Liver (tissue), 9 donors: ENCODE data around the gene SNX20. TPM values are rescaled to one million over a fixed set of nuclear protein-coding genes. Genes with fewer than 3 reads are reported as not detected.

Experiments
- DNase-seq: peaks from one replicate; pipeline ENCODE4 v3.0.0-alpha.2; 2017; ENCODE audit warnings: low spot score
- H3K27ac ChIP-seq, 2 donors: one replicate each; pipeline ENCODE4 v1.7.0; 2013; ENCODE audit warnings: inconsistent platforms in 2 of 2, low read length in 2 of 2, control low read depth in 1 of 2, low read depth in 1 of 2, mild to moderate bottlenecking in 1 of 2
- H3K27me3 ChIP-seq, 4 donors: one replicate each; pipeline versions ENCODE4 v1.6.1 to v1.7.0; 2013; ENCODE audit warnings: low read length in 3 of 4, inconsistent platforms in 1 of 4, mild to moderate bottlenecking in 1 of 4, moderate library complexity in 1 of 4; ENCODE audit not compliant: control insufficient read depth in 4 of 4, insufficient read depth in 4 of 4
- H3K36me3 ChIP-seq, 4 donors: one replicate each; pipeline versions ENCODE4 v1.6.1 to v1.7.0; 2013; ENCODE audit warnings: low read length in 3 of 4, mild to moderate bottlenecking in 3 of 4, low read depth in 1 of 4, moderate library complexity in 1 of 4; ENCODE audit not compliant: control insufficient read depth in 4 of 4, insufficient read depth in 3 of 4
- H3K4me1 ChIP-seq, 4 donors: one replicate each; pipeline versions ENCODE4 v1.6.1 to v1.7.0; 2013; ENCODE audit warnings: low read length in 3 of 4, mild to moderate bottlenecking in 3 of 4, moderate library complexity in 1 of 4; ENCODE audit not compliant: control insufficient read depth in 4 of 4, insufficient read depth in 4 of 4
- H3K4me3 ChIP-seq, 3 donors: one replicate each; pipeline versions ENCODE4 v1.6.1 to v1.7.0; 2013; ENCODE audit warnings: low read length in 3 of 3, control low read depth in 1 of 3, low read depth in 1 of 3, mild to moderate bottlenecking in 1 of 3
- H3K9ac ChIP-seq, 2 donors: one replicate each; pipeline ENCODE4 v1.7.0; 2013; ENCODE audit warnings: low read length in 2 of 2, mild to moderate bottlenecking in 2 of 2, moderate library complexity in 2 of 2, control low read depth in 1 of 2, low read depth in 1 of 2
- H3K9me3 ChIP-seq, 4 donors: one replicate each; pipeline versions ENCODE4 v1.6.1 to v1.7.0; 2013; ENCODE audit warnings: low read length in 3 of 4; ENCODE audit not compliant: control insufficient read depth in 4 of 4
- EGR1 ChIP-seq, 2 donors: IDR thresholded peaks; 2 replicates each; pipeline ENCODE4 v1.6.1; 2016 to 2018; ENCODE audit warnings: antibody characterized with exemption in 2 of 2, low read depth in 2 of 2
- FOXA2 ChIP-seq: IDR thresholded peaks from 2 replicates; pipeline ENCODE4 v1.6.1; 2016; ENCODE audit warnings: antibody characterized with exemption
- HNF4A ChIP-seq, 2 donors: conservative IDR thresholded peaks; 2 replicates each; pipeline ENCODE4 v1.6.1; 2016; ENCODE audit warnings: antibody characterized with exemption in 2 of 2, mild to moderate bottlenecking in 2 of 2
- HNF4G ChIP-seq: IDR thresholded peaks from 2 replicates; pipeline ENCODE4 v1.6.1; 2016; ENCODE audit warnings: antibody characterized with exemption
- NR2F2 ChIP-seq: IDR thresholded peaks from 2 replicates; pipeline ENCODE4 v1.6.1; 2016; ENCODE audit warnings: antibody characterized with exemption
- RAD21 ChIP-seq, 2 donors: IDR thresholded peaks; 2 replicates each; pipeline ENCODE4 v1.6.1; 2016; ENCODE audit warnings: antibody characterized with exemption in 2 of 2, mild to moderate bottlenecking in 2 of 2
- RXRA ChIP-seq, 2 donors: IDR thresholded peaks; 2 replicates each; pipeline ENCODE4 v1.6.1; 2017 to 2018; ENCODE audit warnings: antibody characterized with exemption in 2 of 2, mild to moderate bottlenecking in 1 of 2
- SP1 ChIP-seq: IDR thresholded peaks from 2 replicates; pipeline ENCODE4 v1.6.1; 2018; ENCODE audit warnings: antibody characterized with exemption, mild to moderate bottlenecking
- TAF1 ChIP-seq: conservative IDR thresholded peaks from 2 replicates; pipeline ENCODE4 v1.6.1; 2016; ENCODE audit warnings: antibody characterized with exemption, mild to moderate bottlenecking
- YY1 ChIP-seq: IDR thresholded peaks from 2 replicates; pipeline ENCODE4 v1.6.1; 2016; ENCODE audit warnings: antibody characterized with exemption, mild to moderate bottlenecking
- WGBS: extraction: QIAGEN DNeasy Blood & Tissue Kit; methylation state at CpG from one replicate; pipeline ENCODE4 v1.1.7; 2013; 5-methylcytosine and 5-hydroxymethylcytosine counted together
- polyA plus RNA-seq, 2 donors: library from polyadenylated mRNA; stranded (reverse) in 1 of 2; unstranded in 1 of 2; fragments of 200-250 nt in 1 of 2; fragments of >200 nt in 1 of 2; fragmentation: Nextera tagmentation in 1 of 2; extraction: Ambion mirVana in 1 of 2; gene quantifications; one replicate each; pipeline versions ENCODE4 v1.2.1 to v1.2.3, GENCODE V29; 2013 to 2015
- total RNA-seq, 2 donors: library from RNA; depleted of rRNA; stranded (reverse); fragments of >200 nt; gene quantifications; one replicate each; pipeline ENCODE4 v1.2.3, GENCODE V29; 2014
- TF ChIP-seq, protein P1 (sequence below): IDR thresholded peaks from 2 replicates; pipeline ENCODE4 v1.6.1; 2016; ENCODE audit warnings: antibody characterized with exemption
- TF ChIP-seq, protein P2 (sequence below): fragments of 150-350 bp; IDR thresholded peaks from 2 replicates; pipeline ENCODE4 v1.5.1; 2017; ENCODE audit warnings: improper control_type of control experiment, low read depth, low read length; ENCODE audit not compliant: missing input control
- TF ChIP-seq, protein P3 (sequence below): IDR thresholded peaks from 2 replicates; pipeline ENCODE4 v1.6.1; 2016; ENCODE audit warnings: antibody characterized with exemption
- TF ChIP-seq, protein P4 (sequence below): IDR thresholded peaks from 2 replicates; pipeline ENCODE4 v1.6.1; 2016; ENCODE audit warnings: antibody characterized with exemption, mild to moderate bottlenecking
- TF ChIP-seq, protein P5 (sequence below): IDR thresholded peaks from 2 replicates; pipeline ENCODE4 v1.6.1; 2016; ENCODE audit warnings: antibody characterized with exemption
- donor health status: healthy.
- donor health status: healthy.
- donor health status: healthy.
- donor health status: healthy.
- donor health status: healthy.

SNX20 gene
- total and polyA plus RNA-seq, 4 donors = 0.40 to 3.5 (median 0.98) TPM

DNA sequence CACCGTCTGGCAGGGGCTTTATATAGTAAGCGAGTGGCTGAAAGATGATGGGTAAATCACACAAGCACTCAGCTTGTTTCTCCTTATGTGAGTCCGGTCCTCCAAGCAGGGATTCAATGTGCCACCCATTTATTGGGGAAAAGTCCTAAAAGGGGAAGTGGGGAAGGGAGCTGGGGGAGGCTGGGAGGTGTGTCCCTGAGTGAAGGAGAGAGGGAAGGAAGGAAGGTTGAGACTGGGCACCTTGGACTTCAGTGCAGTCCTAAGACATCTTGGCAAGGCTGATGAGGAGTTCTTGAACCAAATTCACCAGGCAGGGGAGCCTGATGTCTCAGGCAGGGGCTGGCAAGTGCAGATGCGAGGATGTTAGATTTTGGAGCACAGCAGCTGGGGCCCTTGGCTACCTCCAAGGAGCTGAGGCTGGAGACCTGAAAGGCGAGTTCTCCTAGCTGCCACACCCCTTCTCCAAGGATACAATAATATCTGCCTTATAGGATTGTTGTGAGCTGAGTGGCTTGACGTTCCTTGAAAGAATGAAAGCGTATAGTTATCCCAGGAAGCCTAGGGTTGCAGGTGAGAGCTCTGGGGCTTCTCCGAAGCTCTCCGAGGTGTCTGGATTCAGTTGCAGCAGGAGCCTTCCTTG is 37.8 kb upstream of the SNX20 start:
- Histone ChIP-seq H3K4me1 (no peaks in the 10 kb centered on the region), H3K9me3 (no peaks in the 10 kb centered on the region), H3K9ac (no peak overlapping the region), H3K4me3 (no peak overlapping the region), H3K27me3 (no peaks in the 10 kb centered on the region), H3K36me3 (no peaks in the 10 kb centered on the region), H3K27ac (no peak overlapping the region)
- DNase-seq = no peak
- TF ChIP-seq, protein P1, sequence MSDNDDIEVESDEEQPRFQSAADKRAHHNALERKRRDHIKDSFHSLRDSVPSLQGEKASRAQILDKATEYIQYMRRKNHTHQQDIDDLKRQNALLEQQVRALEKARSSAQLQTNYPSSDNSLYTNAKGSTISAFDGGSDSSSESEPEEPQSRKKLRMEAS = no peak
- no peak for TF ChIP-seq EGR1 (IDR thresholded peaks at IDR 0.05; ENCODE audit: low read depth in 2 of 2)
- no peak for TF ChIP-seq HNF4G
- no peak for TF ChIP-seq SP1
- TF ChIP-seq, protein P2, sequence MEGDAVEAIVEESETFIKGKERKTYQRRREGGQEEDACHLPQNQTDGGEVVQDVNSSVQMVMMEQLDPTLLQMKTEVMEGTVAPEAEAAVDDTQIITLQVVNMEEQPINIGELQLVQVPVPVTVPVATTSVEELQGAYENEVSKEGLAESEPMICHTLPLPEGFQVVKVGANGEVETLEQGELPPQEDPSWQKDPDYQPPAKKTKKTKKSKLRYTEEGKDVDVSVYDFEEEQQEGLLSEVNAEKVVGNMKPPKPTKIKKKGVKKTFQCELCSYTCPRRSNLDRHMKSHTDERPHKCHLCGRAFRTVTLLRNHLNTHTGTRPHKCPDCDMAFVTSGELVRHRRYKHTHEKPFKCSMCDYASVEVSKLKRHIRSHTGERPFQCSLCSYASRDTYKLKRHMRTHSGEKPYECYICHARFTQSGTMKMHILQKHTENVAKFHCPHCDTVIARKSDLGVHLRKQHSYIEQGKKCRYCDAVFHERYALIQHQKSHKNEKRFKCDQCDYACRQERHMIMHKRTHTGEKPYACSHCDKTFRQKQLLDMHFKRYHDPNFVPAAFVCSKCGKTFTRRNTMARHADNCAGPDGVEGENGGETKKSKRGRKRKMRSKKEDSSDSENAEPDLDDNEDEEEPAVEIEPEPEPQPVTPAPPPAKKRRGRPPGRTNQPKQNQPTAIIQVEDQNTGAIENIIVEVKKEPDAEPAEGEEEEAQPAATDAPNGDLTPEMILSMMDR = no peak
- TF ChIP-seq FOXA2 = no peak
- TF ChIP-seq, protein P3, sequence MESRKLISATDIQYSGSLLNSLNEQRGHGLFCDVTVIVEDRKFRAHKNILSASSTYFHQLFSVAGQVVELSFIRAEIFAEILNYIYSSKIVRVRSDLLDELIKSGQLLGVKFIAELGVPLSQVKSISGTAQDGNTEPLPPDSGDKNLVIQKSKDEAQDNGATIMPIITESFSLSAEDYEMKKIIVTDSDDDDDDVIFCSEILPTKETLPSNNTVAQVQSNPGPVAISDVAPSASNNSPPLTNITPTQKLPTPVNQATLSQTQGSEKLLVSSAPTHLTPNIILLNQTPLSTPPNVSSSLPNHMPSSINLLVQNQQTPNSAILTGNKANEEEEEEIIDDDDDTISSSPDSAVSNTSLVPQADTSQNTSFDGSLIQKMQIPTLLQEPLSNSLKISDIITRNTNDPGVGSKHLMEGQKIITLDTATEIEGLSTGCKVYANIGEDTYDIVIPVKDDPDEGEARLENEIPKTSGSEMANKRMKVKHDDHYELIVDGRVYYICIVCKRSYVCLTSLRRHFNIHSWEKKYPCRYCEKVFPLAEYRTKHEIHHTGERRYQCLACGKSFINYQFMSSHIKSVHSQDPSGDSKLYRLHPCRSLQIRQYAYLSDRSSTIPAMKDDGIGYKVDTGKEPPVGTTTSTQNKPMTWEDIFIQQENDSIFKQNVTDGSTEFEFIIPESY = no peak
- TF ChIP-seq HNF4A (conservative IDR thresholded peaks at IDR 0.05) = no peak
- TF ChIP-seq TAF1 = no peak
- TF ChIP-seq RAD21 (IDR thresholded peaks at IDR 0.05) = no peak
- no peak for TF ChIP-seq YY1
- no peak for TF ChIP-seq RXRA (IDR thresholded peaks at IDR 0.05)
- TF ChIP-seq, protein P4, sequence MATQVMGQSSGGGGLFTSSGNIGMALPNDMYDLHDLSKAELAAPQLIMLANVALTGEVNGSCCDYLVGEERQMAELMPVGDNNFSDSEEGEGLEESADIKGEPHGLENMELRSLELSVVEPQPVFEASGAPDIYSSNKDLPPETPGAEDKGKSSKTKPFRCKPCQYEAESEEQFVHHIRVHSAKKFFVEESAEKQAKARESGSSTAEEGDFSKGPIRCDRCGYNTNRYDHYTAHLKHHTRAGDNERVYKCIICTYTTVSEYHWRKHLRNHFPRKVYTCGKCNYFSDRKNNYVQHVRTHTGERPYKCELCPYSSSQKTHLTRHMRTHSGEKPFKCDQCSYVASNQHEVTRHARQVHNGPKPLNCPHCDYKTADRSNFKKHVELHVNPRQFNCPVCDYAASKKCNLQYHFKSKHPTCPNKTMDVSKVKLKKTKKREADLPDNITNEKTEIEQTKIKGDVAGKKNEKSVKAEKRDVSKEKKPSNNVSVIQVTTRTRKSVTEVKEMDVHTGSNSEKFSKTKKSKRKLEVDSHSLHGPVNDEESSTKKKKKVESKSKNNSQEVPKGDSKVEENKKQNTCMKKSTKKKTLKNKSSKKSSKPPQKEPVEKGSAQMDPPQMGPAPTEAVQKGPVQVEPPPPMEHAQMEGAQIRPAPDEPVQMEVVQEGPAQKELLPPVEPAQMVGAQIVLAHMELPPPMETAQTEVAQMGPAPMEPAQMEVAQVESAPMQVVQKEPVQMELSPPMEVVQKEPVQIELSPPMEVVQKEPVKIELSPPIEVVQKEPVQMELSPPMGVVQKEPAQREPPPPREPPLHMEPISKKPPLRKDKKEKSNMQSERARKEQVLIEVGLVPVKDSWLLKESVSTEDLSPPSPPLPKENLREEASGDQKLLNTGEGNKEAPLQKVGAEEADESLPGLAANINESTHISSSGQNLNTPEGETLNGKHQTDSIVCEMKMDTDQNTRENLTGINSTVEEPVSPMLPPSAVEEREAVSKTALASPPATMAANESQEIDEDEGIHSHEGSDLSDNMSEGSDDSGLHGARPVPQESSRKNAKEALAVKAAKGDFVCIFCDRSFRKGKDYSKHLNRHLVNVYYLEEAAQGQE = no peak
- TF ChIP-seq, protein P5, sequence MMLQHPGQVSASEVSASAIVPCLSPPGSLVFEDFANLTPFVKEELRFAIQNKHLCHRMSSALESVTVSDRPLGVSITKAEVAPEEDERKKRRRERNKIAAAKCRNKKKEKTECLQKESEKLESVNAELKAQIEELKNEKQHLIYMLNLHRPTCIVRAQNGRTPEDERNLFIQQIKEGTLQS = no peak
- no peak for TF ChIP-seq NR2F2
- 90% methylated on average over 9 of the region's 9 CpGs for WGBS
